Measurements from ENCODE around the gene METTL13. TPM values are rescaled to one million over a fixed set of nuclear protein-coding genes. Genes with fewer than 3 reads are reported as not detected.

The METTL13 gene
- total RNA-seq, 2 experiments from 2014 or later, result 28.3 to 35.4 TPM

- H3K4me2 ChIP-seq (ENCODE audit: low read length), result no peak overlapping the region
- no peaks in the 10 kb centered on the region for H4K20me1 ChIP-seq (ENCODE audit: insufficient read depth, low read length)
- no peak for DNase-seq (ENCODE audit: low spot score)
- no peak overlapping the region for H3K4me3 ChIP-seq (ENCODE audit: low read depth, low read length, poor library complexity, severe bottlenecking)
- no peaks in the 10 kb centered on the region for H3K36me3 ChIP-seq (ENCODE audit: insufficient read depth, low read length)
- BruUV-seq (replicated peaks), result no TSS peak
- POLR2A ChIA-PET, result interaction anchor here (1.0 kb wide), 1 partner anchor 14 kb away, joined by 3 read pairs; no protein-coding TSS in a partner anchor
- TF ChIP-seq EZH2phosphoT487 (IDR thresholded peaks at IDR 0.05; ENCODE audit: borderline replicate concordance, low read depth, low read length) (no peak), CTCF (conservative IDR thresholded peaks at IDR 0.05; ENCODE audit: low read length) (no peak)
- H2AFZ ChIP-seq (ENCODE audit: low read length), result no peak overlapping the region
- no peaks in the 10 kb centered on the region for H3K9me3 ChIP-seq (ENCODE audit: low read length)
- no peaks in the 10 kb centered on the region for H3K9me2 ChIP-seq (ENCODE audit: insufficient read depth, low read length)
- H3K27ac ChIP-seq (ENCODE audit: low read depth, low read length, poor library complexity, severe bottlenecking), result no peak overlapping the region
- H3K4me1 ChIP-seq (ENCODE audit: insufficient read depth, low read length, poor library complexity, severe bottlenecking), result peaks cover 8% of the 10 kb centered on the region
- intact Hi-C loops (cut with micrococcal nuclease; ENCODE audit: unreplicated experiment), result no loop called here
- CTCF ChIA-PET (ENCODE audit: unreplicated experiment), result no interaction called here
- no peaks in the 10 kb centered on the region for H3K79me2 ChIP-seq (ENCODE audit: insufficient read depth, low read depth, low read length)
Observed at GRCh38 chr1:171844381-171844780, 62.9 kb downstream of the METTL13 start.

- H3K4me1 ChIP-seq (ENCODE audit: insufficient read depth, low read length, poor library complexity, severe bottlenecking), result peaks cover 8% of the 10 kb centered on the region
- no peak for DNase-seq (ENCODE audit: low spot score)
- H3K27ac ChIP-seq (ENCODE audit: low read depth, low read length, poor library complexity, severe bottlenecking), result no peak overlapping the region
- no peaks in the 10 kb centered on the region for H3K9me2 ChIP-seq (ENCODE audit: insufficient read depth, low read length)
- no peaks in the 10 kb centered on the region for H3K79me2 ChIP-seq (ENCODE audit: insufficient read depth, low read depth, low read length)
- H2AFZ ChIP-seq (ENCODE audit: low read length), result no peak overlapping the region
- BruUV-seq (replicated peaks), result no TSS peak
- no peaks in the 10 kb centered on the region for H3K36me3 ChIP-seq (ENCODE audit: insufficient read depth, low read length)
- H3K9me3 ChIP-seq (ENCODE audit: low read length), result no peaks in the 10 kb centered on the region
- intact Hi-C loops (cut with micrococcal nuclease; ENCODE audit: unreplicated experiment), result no loop called here
- ChIA-PET POLR2A (interaction anchor here (0.6 kb wide), 2 partner anchors 173 to 178 kb away, joined by 3 read pairs; no protein-coding TSS in a partner anchor), CTCF (ENCODE audit: unreplicated experiment) (no interaction called here)
- H4K20me1 ChIP-seq (ENCODE audit: insufficient read depth, low read length), result no peaks in the 10 kb centered on the region
- TF ChIP-seq CTCF (conservative IDR thresholded peaks at IDR 0.05; ENCODE audit: low read length) (no peak), EZH2phosphoT487 (IDR thresholded peaks at IDR 0.05; ENCODE audit: borderline replicate concordance, low read depth, low read length) (no peak)
- no peak overlapping the region for H3K4me2 ChIP-seq (ENCODE audit: low read length)
- no peak overlapping the region for H3K4me3 ChIP-seq (ENCODE audit: low read depth, low read length, poor library complexity, severe bottlenecking)
Observed at GRCh38 chr1:171845998-171846397, 64.5 kb downstream of the METTL13 start.

Small RNA genes lying within 50 kb of the gene (small RNA-seq; reads per million reads assigned to genes)
- gene RF00601, result not detected

Other genes with a start within 250 kb of the METTL13 start
- 0.16 TPM in 1 of 2 replicates, not detected in the other for gene MYOCOS, start 159.4 kb upstream of the METTL13 start, total RNA-seq (2014; rRNA removed; shearing (Covaris generic))
- gene MYOCOS, start 159.4 kb upstream of the METTL13 start, total RNA-seq (2022), result 0.21 and 0.22 TPM in 2 replicates
- gene MYOC, start 129.0 kb upstream of the METTL13 start, total RNA-seq (2014; rRNA removed; shearing (Covaris generic)), result not detected in 2 replicates
- gene MYOC, start 129.0 kb upstream of the METTL13 start, total RNA-seq (2022), result not detected in 2 replicates
- gene VAMP4, start 39.6 kb upstream of the METTL13 start, total RNA-seq (2014; rRNA removed; shearing (Covaris generic)), result 3.2 and 3.4 TPM in 2 replicates
- 7.7 and 14.2 TPM in 2 replicates for gene VAMP4, start 39.6 kb upstream of the METTL13 start, total RNA-seq (2022)
- gene DNM3, start 59.8 kb downstream of the METTL13 start, total RNA-seq (2014; rRNA removed; shearing (Covaris generic)), result 0.47 and 0.80 TPM in 2 replicates
- gene DNM3, start 59.8 kb downstream of the METTL13 start, total RNA-seq (2022), result 0.30 and 0.61 TPM in 2 replicates

Measured in OCI-LY7 (cell line).